DOHH2 (cell line): ENCODE data around the gene TMEM164.

Experiments used
- EZH2phosphoT487 ChIP-seq: fragments of 200-600 bp; sonication (generic); IDR thresholded peaks from 2 replicates; pipeline ENCODE4 v1.6.1; 2017; ENCODE audit warnings: borderline replicate concordance, mild to moderate bottlenecking, antibody characterized with exemption, low read length, moderate library complexity, mixed read lengths
- TF ChIP-seq, protein P1 (sequence below): fragments of 200-600 bp; sonication (generic); IDR thresholded peaks from one replicate; pipeline ENCODE4 v1.5.1; 2014; ENCODE audit warnings: antibody characterized with exemption, mild to moderate bottlenecking, low read depth, low read length; ENCODE audit not compliant: poor library complexity, severe bottlenecking

- TF ChIP-seq, protein P1, sequence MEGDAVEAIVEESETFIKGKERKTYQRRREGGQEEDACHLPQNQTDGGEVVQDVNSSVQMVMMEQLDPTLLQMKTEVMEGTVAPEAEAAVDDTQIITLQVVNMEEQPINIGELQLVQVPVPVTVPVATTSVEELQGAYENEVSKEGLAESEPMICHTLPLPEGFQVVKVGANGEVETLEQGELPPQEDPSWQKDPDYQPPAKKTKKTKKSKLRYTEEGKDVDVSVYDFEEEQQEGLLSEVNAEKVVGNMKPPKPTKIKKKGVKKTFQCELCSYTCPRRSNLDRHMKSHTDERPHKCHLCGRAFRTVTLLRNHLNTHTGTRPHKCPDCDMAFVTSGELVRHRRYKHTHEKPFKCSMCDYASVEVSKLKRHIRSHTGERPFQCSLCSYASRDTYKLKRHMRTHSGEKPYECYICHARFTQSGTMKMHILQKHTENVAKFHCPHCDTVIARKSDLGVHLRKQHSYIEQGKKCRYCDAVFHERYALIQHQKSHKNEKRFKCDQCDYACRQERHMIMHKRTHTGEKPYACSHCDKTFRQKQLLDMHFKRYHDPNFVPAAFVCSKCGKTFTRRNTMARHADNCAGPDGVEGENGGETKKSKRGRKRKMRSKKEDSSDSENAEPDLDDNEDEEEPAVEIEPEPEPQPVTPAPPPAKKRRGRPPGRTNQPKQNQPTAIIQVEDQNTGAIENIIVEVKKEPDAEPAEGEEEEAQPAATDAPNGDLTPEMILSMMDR: no peak
- TF ChIP-seq EZH2phosphoT487: no peak
These were observed 172.2 kb downstream of the TMEM164 start for GRCh38 chrX:110175146-110175545.
